GM23248 (cell line): ENCODE results near the gene RAB14.

Source experiments
- EZH2 ChIP-seq: fragments of 200-600 bp; sonication (generic); IDR thresholded peaks from 2 replicates; pipeline ENCODE4 v1.6.1; 2018; ENCODE audit warnings: antibody characterized with exemption, mild to moderate bottlenecking; ENCODE audit not compliant: insufficient read depth, poor library complexity, severe bottlenecking
- EZH2phosphoT487 ChIP-seq: fragments of 200-600 bp; sonication (generic); IDR thresholded peaks from 2 replicates; pipeline ENCODE4 v1.6.1; 2018; ENCODE audit warnings: antibody characterized with exemption, moderate library complexity, mild to moderate bottlenecking, low read depth; ENCODE audit not compliant: insufficient read depth

- TF ChIP-seq EZH2 (no peak), EZH2phosphoT487 (no peak)
Observed at GRCh38 chr9:121204611-121205010, 2.9 kb upstream of the RAB14 start.
